ENCODE measurements around the gene SELENOI. TPM values are rescaled to one million over a fixed set of nuclear protein-coding genes. Genes with fewer than 3 reads are reported as not detected.

SELENOI gene
- total RNA-seq, 2 donors from 2014 or later: 41.5 to 42.2 TPM

DNA sequence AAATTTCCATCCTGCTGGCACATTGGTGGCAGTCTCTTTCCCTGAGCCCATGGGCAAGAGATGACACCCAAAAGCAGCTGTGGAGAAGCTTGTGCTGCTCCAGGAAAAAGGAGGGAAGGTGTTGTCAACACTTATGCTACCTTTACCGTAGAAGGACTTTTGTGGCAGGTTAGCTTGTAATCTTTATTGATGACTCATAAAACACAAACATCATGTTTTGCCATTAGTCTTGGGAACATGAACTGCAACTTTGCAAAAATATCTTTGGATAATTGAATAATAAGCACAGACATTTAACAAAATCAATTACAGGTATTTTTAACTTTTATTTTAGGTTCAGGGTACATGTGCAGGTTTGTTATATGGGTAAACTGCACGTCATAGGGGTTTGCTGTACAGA is 89.2 kb downstream of the SELENOI start:
- TF ChIP-seq, protein P1, sequence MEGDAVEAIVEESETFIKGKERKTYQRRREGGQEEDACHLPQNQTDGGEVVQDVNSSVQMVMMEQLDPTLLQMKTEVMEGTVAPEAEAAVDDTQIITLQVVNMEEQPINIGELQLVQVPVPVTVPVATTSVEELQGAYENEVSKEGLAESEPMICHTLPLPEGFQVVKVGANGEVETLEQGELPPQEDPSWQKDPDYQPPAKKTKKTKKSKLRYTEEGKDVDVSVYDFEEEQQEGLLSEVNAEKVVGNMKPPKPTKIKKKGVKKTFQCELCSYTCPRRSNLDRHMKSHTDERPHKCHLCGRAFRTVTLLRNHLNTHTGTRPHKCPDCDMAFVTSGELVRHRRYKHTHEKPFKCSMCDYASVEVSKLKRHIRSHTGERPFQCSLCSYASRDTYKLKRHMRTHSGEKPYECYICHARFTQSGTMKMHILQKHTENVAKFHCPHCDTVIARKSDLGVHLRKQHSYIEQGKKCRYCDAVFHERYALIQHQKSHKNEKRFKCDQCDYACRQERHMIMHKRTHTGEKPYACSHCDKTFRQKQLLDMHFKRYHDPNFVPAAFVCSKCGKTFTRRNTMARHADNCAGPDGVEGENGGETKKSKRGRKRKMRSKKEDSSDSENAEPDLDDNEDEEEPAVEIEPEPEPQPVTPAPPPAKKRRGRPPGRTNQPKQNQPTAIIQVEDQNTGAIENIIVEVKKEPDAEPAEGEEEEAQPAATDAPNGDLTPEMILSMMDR (IDR thresholded peaks at IDR 0.05): no peak
- Histone ChIP-seq H3K36me3 (no peaks in the 10 kb centered on the region), H3K9me3 (no peaks in the 10 kb centered on the region), H3K27me3 (no peaks in the 10 kb centered on the region), H3K4me1 (no peaks in the 10 kb centered on the region), H3K4me3 (no peak overlapping the region), H3K27ac (no peak overlapping the region), H3K9ac (ENCODE audit: low read depth in 2 of 2, low read length in 2 of 2) (no peak overlapping the region)
- intact Hi-C loops (cut with DNase I): no loop called here
- DNase-seq: no peak

DNA sequence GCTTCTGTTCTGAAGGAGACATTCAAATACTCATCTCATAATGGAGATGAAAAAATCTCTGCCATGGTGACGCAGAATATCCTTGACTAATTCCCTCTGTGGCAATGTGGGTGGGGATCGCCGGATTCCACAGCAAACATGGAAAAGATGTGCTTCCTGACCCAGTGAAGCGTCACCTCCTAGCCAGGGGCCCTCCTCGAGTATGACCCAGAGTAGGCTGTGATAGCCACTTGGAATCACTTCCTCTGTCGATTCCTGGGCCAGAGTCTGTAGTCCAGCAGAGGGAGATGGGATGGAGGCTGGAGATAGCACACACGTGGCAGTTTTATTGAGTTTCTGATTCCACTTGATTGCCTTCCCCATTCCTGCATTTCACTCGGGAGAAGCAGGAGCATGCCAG is 92.6 kb downstream of the SELENOI start:
- no peak for DNase-seq
- Histone ChIP-seq H3K36me3 (no peaks in the 10 kb centered on the region), H3K9ac (ENCODE audit: low read depth in 2 of 2, low read length in 2 of 2) (no peak overlapping the region), H3K27ac (no peak overlapping the region), H3K9me3 (no peaks in the 10 kb centered on the region), H3K4me1 (no peaks in the 10 kb centered on the region), H3K4me3 (no peak overlapping the region), H3K27me3 (no peaks in the 10 kb centered on the region)
- intact Hi-C loops (cut with DNase I): no loop called here
- TF ChIP-seq, protein P1 (IDR thresholded peaks at IDR 0.05): no peak

DNA sequence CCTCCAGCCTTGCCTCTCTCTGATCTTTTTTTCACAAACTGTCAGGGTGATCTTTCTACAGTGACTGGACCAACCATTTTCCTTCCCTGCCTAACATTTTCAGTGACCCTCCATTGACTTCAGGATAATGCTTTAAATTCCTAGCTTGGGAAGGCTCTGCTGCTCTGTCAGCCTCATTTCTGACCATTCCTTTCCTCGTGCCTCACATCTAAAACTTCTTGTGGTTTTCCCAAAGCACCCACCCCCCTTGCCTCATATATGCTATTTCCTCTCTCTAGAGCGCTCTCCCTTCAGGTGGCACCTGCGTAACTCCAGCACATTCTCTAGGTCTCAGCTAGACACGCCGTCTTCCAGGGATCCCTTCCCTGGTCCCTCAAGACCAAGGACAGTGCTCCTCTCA is 93.0 kb downstream of the SELENOI start:
- Histone ChIP-seq H3K9me3 (no peaks in the 10 kb centered on the region), H3K4me3 (no peak overlapping the region), H3K36me3 (no peaks in the 10 kb centered on the region), H3K9ac (ENCODE audit: low read depth in 2 of 2, low read length in 2 of 2) (no peak overlapping the region), H3K27me3 (no peaks in the 10 kb centered on the region), H3K27ac (no peak overlapping the region), H3K4me1 (no peaks in the 10 kb centered on the region)
- intact Hi-C loops (cut with DNase I): no loop called here
- DNase-seq: no peak
- TF ChIP-seq, protein P1 (IDR thresholded peaks at IDR 0.05): no peak

DNA sequence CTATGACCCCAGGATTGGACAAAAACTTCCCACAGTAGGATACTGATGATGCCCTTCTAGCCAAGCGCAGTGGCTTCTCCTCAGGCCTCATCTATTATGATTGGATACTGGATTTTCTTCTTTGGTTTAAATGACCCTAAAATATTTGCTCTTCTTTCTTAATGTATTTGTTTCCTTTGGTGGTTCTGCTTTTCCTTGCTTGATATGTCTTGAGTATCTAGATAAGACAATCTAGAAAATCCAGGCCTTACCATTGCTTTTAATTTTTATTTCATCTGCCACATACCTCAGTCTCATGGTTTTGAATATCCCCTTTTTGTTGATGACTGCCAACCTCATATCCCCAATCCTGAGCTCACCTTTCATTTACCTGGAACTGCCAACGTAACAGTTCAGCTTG is 96.4 kb downstream of the SELENOI start:
- intact Hi-C loops (cut with DNase I): no loop called here
- no peak for DNase-seq
- Histone ChIP-seq H3K27me3 (no peaks in the 10 kb centered on the region), H3K9me3 (no peaks in the 10 kb centered on the region), H3K36me3 (no peaks in the 10 kb centered on the region), H3K4me3 (no peak overlapping the region), H3K4me1 (no peaks in the 10 kb centered on the region), H3K9ac (ENCODE audit: low read depth in 2 of 2, low read length in 2 of 2) (no peak overlapping the region), H3K27ac (no peak overlapping the region)
- TF ChIP-seq, protein P1 (IDR thresholded peaks at IDR 0.05): no peak

DNA sequence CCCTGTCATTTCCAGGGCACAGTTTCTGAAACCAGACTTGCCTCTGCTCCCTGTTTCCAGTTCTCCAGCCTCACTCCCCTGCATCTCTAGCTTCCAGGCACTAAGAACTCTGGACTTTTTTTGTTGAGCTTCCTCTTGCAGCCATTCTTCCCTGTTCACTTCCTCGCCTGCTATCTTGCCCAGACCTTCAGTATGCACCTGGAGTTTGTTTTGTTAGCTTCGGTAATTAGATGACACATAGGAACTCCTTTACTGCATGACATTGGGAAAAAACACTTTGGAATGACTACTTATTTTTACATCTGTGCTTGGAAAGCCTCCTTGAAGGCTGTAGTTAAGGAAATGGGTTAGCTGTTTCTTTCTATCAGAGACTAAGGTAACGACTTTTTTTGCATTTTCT is 96.8 kb downstream of the SELENOI start:
- Histone ChIP-seq H3K4me3 (no peak overlapping the region), H3K9ac (ENCODE audit: low read depth in 2 of 2, low read length in 2 of 2) (no peak overlapping the region), H3K27me3 (no peaks in the 10 kb centered on the region), H3K27ac (no peak overlapping the region), H3K9me3 (no peaks in the 10 kb centered on the region), H3K36me3 (no peaks in the 10 kb centered on the region), H3K4me1 (no peaks in the 10 kb centered on the region)
- DNase-seq: no peak
- intact Hi-C loops (cut with DNase I): no loop called here
- TF ChIP-seq, protein P1 (IDR thresholded peaks at IDR 0.05): no peak

DNA sequence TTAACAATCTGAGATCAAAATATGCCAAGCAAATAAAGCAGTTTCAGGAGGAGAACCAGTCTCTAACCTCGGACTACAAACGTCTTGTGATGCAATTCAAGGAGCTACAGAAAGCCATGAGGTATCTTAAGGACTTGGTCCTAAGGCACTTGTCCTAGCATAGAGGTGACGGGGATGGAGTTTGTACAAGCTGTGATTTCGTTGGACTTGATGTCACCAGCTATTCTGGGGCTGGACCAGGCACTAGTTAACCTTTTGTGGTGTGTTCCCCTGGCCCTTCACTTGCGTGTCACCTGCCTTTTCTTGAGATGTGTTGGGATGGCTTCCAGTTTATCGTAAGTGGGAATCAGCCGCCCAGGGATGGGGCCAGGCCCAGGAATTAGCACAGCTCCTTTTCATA is 98.3 kb downstream of the SELENOI start:
- DNase-seq: no peak
- H3K9me3 ChIP-seq: no peaks in the 10 kb centered on the region
- H3K36me3 ChIP-seq: no peaks in the 10 kb centered on the region
- TF ChIP-seq, protein P1 (IDR thresholded peaks at IDR 0.05): no peak
- no peak overlapping the region for H3K27ac ChIP-seq
- H3K4me3 ChIP-seq: no peak overlapping the region
- intact Hi-C loops (cut with DNase I): no loop called here
- no peaks in the 10 kb centered on the region for H3K4me1 ChIP-seq
- H3K27me3 ChIP-seq: no peaks in the 10 kb centered on the region
- no peak overlapping the region for H3K9ac ChIP-seq (ENCODE audit: low read depth in 2 of 2, low read length in 2 of 2)
